Hepatocyte (in vitro differentiated cells): Measurements from ENCODE around the gene CCDC74B. TPM values are rescaled to one million over a fixed set of nuclear protein-coding genes. Genes with fewer than 3 reads are reported as not detected.
"Not testable (repeated sequence)": the region's sequence is repeated elsewhere in the genome, so short reads cannot be mapped to it uniquely, and the experiment has no call there.

Experiments used
- DNase-seq: peaks from one replicate; pipeline ENCODE4 v3.0.0-alpha.2; 2016; ENCODE audit warnings: low spot score
- H2AFZ ChIP-seq: fragments of 200-600 bp; sonication (generic); 2 replicates; pipeline ENCODE4 v1.6.0; 2016; ENCODE audit warnings: antibody characterized with exemption, mild to moderate bottlenecking
- H3K27ac ChIP-seq: fragments of 200-600 bp; sonication (generic); 2 replicates; pipeline ENCODE4 v1.5.1; 2016; ENCODE audit warnings: mild to moderate bottlenecking
- H3K27me3 ChIP-seq: fragments of 200-600 bp; sonication (generic); 2 replicates; pipeline ENCODE4 v1.6.1; 2016
- H3K36me3 ChIP-seq: fragments of 200-600 bp; sonication (generic); replicated peaks from 2 replicates; pipeline ENCODE4 v1.5.1; 2016; ENCODE audit warnings: low read depth; ENCODE audit not compliant: insufficient read depth
- H3K4me1 ChIP-seq: fragments of 200-600 bp; sonication (generic); 2 replicates; pipeline ENCODE4 v1.5.1; 2016; ENCODE audit warnings: mild to moderate bottlenecking, moderate library complexity; ENCODE audit not compliant: insufficient read depth
- H3K4me2 ChIP-seq: fragments of 200-600 bp; sonication (generic); 2 replicates; pipeline ENCODE4 v1.6.0; 2016
- H3K4me3 ChIP-seq: fragments of 200-600 bp; sonication (generic); 2 replicates; pipeline ENCODE4 v1.5.1; 2016; ENCODE audit warnings: mild to moderate bottlenecking
- H3K79me2 ChIP-seq: fragments of 200-600 bp; sonication (generic); 2 replicates; pipeline ENCODE4 v1.6.0; 2017; ENCODE audit warnings: mild to moderate bottlenecking
- H3K9me2 ChIP-seq: fragments of 200-600 bp; sonication (generic); replicated peaks from 2 replicates; pipeline ENCODE4 v1.6.0; 2017; ENCODE audit warnings: mild to moderate bottlenecking; ENCODE audit not compliant: insufficient read depth
- H3K9me3 ChIP-seq: fragments of 200-600 bp; sonication (generic); 2 replicates; pipeline ENCODE4 v1.5.1; 2016; ENCODE audit warnings: low read depth, mild to moderate bottlenecking
- H4K20me1 ChIP-seq: fragments of 200-600 bp; sonication (generic); 2 replicates; pipeline ENCODE4 v1.6.0; 2016; ENCODE audit warnings: mild to moderate bottlenecking; ENCODE audit not compliant: insufficient read depth, poor library complexity, severe bottlenecking
- EZH2 ChIP-seq: fragments of 200-600 bp; sonication (generic); IDR thresholded peaks from 2 replicates; pipeline ENCODE4 v1.6.1; 2016; ENCODE audit warnings: antibody characterized with exemption, mild to moderate bottlenecking, borderline replicate concordance
- EZH2phosphoT487 ChIP-seq: fragments of 200-600 bp; sonication (generic); IDR thresholded peaks from one replicate; pipeline ENCODE4 v1.6.1; 2018; ENCODE audit warnings: antibody characterized with exemption, mild to moderate bottlenecking, low read depth, moderate library complexity; ENCODE audit not compliant: unreplicated experiment, severe bottlenecking
- WGBS: methylation state at CpG from one replicate; pipeline ENCODE4 v1.1.6; 2016; ENCODE audit warnings: low lambda C conversion rate; ENCODE audit errors: missing lambda C conversion rate; 5-methylcytosine and 5-hydroxymethylcytosine counted together
- polyA plus RNA-seq: library from polyadenylated mRNA; unstranded; fragments of >200 nt; fragmentation: Nextera tagmentation; extraction: Ambion mirVana; gene quantifications from 2 replicates; pipeline ENCODE4 v1.2.1, GENCODE V29; 2016
- total RNA-seq: library from RNA; depleted of rRNA; stranded (reverse); fragments of >200 nt; gene quantifications from 2 replicates; pipeline ENCODE4 v1.2.3, GENCODE V29; 2014
- TF ChIP-seq, protein P1 (sequence below): fragments of 200-600 bp; sonication (generic); IDR thresholded peaks from 2 replicates; pipeline ENCODE4 v1.5.1; 2016; ENCODE audit warnings: antibody characterized with exemption, mild to moderate bottlenecking; ENCODE audit not compliant: poor library complexity

The CCDC74B gene
- total and polyA plus RNA-seq, 2 experiments from 2014 or later: 3.8 to 5.3 TPM

DNA sequence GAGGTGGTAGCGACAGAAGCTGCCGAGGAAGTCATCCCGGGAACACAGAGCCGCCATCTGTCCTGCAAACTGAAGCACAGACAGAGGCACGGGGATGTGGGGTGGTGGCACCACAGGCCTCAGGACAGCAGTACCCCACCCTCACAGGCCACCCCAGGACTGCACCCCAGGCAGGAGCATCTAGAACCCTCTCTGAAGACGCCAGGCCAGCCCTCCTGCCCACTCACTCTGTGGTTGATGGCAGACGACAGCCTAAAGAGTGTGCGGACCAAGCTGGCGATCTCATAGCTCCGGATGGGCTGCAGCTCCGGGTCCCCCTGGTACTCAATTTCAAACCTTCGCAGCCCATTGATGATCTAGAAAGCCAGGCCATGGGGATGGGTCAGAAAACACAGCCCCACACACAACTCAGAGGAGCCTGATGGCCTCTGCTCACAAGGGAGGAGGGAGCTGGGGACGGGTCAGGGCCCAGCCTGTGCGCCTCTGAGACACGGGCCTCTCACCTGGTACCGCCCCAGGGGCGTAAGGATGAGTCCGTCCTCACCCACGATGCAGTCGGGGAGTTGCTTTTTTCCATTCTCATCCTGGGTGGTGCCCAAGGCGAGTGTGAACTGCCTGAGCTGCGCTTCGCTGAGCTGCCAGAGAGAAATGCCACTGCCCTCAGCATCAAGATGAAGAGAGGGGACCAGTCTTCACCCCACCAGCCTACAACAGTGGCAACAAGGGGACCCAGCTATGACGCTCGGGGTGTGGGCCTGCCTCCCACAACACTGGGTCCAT is 8.1 kb upstream of the CCDC74B start:
- H3K36me3 ChIP-seq: no peaks in the 10 kb centered on the region
- no peaks in the 10 kb centered on the region for H3K4me1 ChIP-seq
- no peak overlapping the region for H3K4me3 ChIP-seq
- H3K27ac ChIP-seq: no peak overlapping the region
- H2AFZ ChIP-seq: no peak overlapping the region
- H3K27me3 ChIP-seq: no peaks in the 10 kb centered on the region
- H3K9me2 ChIP-seq: no peaks in the 10 kb centered on the region
- no peaks in the 10 kb centered on the region for H3K79me2 ChIP-seq
- no peak for DNase-seq
- H3K4me2 ChIP-seq: no peak overlapping the region
- no peaks in the 10 kb centered on the region for H3K9me3 ChIP-seq
- H4K20me1 ChIP-seq: no peaks in the 10 kb centered on the region
- TF ChIP-seq, protein P1, sequence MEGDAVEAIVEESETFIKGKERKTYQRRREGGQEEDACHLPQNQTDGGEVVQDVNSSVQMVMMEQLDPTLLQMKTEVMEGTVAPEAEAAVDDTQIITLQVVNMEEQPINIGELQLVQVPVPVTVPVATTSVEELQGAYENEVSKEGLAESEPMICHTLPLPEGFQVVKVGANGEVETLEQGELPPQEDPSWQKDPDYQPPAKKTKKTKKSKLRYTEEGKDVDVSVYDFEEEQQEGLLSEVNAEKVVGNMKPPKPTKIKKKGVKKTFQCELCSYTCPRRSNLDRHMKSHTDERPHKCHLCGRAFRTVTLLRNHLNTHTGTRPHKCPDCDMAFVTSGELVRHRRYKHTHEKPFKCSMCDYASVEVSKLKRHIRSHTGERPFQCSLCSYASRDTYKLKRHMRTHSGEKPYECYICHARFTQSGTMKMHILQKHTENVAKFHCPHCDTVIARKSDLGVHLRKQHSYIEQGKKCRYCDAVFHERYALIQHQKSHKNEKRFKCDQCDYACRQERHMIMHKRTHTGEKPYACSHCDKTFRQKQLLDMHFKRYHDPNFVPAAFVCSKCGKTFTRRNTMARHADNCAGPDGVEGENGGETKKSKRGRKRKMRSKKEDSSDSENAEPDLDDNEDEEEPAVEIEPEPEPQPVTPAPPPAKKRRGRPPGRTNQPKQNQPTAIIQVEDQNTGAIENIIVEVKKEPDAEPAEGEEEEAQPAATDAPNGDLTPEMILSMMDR: no peak
- TF ChIP-seq EZH2phosphoT487 (no peak), EZH2 (no peak)
- 97% methylated on average over 24 of the region's 25 CpGs for WGBS

DNA sequence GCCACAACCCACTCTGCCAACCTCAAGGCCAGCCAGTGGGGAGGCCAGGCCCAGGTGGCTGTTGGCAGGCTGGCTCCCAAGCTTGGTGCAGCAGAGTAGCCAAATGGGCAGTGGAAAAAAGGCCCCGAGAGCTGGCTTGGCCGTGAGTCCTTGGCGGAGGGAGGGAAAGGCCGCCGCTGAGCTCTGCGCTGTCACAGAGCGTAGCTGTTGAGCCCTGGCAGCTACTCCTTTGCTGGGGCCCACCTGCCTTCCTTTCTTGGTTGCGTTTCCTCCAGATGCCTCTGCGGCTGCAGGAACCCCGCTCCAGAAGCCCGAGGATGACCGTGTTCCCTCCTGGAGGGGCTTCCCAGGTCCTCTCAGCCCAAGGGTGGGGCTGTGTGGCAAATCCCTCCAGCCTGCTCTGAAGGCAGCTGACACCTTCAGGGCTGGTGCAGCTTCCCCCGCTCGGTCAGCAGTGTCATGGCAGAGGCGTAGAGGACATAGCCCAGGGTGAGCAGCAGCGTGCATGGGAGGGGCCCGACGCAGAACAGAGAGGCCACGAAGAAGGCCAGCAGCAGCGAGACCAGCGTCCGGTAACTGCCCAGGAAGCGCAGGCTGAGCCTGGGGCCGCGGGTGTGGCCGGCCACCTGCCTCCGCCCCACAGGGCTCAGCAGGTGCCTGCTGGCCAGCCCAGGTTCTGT is 7.4 kb upstream of the CCDC74B start:
- H3K27me3 ChIP-seq, H3K4me3 ChIP-seq, H4K20me1 ChIP-seq, H3K79me2 ChIP-seq, H3K4me1 ChIP-seq, H3K9me2 ChIP-seq, H3K9me3 ChIP-seq, H3K27ac ChIP-seq, H3K4me2 ChIP-seq, H3K36me3 ChIP-seq, DNase-seq, H2AFZ ChIP-seq: not testable (repeated sequence)
- WGBS: 96% methylated on average over 26 of the region's 27 CpGs

DNA sequence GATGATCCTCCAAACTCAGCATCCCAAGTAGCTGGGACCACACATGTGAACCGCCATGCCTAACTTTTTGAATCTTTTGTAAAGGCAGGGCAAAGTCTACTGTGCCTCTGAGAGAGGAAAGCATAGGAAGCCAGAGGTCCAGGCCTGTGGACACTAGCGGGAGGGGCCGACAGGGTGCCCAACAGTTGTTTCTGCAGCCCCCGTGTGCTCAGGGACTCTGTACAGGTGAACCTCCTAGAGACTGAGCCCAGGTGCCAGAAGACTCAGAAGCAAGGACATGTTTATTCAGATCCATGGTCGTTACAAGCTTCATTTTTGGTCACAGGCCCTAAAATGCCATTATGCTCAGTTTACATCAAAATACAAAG is 6.2 kb upstream of the CCDC74B start:
- H3K27ac ChIP-seq, H3K4me1 ChIP-seq, H3K36me3 ChIP-seq, H3K9me2 ChIP-seq, H3K4me2 ChIP-seq, H3K9me3 ChIP-seq, H2AFZ ChIP-seq, H3K4me3 ChIP-seq, H3K27me3 ChIP-seq, DNase-seq, H3K79me2 ChIP-seq, H4K20me1 ChIP-seq: not testable (repeated sequence)
- WGBS: 75% methylated on average over 5 of the region's 5 CpGs

DNA sequence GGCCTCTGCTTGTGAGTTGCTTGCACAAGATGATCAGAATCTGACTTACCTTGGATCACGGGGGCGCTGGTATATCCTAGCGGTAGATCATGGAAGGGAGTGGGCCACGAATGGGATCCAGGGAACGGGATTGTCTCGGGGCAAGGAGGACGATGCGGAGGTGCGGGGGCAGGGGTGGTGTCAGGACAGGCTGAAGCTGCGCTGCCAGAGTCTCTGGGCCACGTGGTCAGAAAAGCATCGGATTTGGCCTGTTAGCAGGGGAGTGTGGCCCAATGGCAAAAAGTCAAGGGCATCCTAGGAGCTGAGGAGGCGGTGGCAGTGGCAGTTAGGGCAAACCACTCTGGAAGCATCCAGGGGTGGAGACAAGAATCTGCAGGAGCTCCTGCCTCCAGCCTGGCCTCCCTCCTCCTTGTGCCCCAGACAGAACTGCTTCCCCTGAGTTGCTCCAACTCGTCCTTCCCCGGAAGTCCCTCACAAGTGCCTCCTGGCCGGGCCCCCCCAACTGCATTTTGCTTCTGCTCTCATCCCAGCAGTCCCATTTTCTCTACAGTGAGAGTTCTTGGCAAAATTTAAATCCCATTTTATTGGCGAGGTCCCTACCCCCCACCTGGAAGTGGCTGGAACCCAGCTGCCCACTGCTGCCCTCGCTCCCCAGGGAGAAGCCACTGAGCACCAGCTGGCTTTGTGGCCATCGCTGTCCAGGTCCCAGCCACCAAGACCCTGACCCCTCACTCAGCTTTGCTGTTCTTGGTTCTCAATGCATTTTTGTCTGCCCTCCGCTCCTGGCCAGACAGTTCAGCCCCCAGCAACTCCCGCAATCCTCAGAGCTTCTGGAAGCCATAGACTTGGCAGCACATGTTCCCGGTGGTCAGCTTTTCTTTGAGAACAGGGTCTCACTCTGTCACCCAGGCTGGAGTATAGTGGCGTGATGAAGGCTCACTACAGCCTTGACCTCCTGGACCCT is 5.6 kb upstream of the CCDC74B start:
- DNase-seq: no peak
- Histone ChIP-seq H3K4me2 (no peak overlapping the region), H3K27ac (no peak overlapping the region), H3K9me3 (no peaks in the 10 kb centered on the region), H3K9me2 (no peaks in the 10 kb centered on the region), H3K4me1 (no peaks in the 10 kb centered on the region), H4K20me1 (no peaks in the 10 kb centered on the region), H3K36me3 (no peaks in the 10 kb centered on the region), H3K79me2 (no peaks in the 10 kb centered on the region), H2AFZ (no peak overlapping the region), H3K27me3 (no peaks in the 10 kb centered on the region), H3K4me3 (no peak overlapping the region)
- TF ChIP-seq EZH2 (no peak), EZH2phosphoT487 (no peak)
- TF ChIP-seq, protein P1: no peak
- WGBS: 96% methylated on average over 23 of the region's 23 CpGs

DNA sequence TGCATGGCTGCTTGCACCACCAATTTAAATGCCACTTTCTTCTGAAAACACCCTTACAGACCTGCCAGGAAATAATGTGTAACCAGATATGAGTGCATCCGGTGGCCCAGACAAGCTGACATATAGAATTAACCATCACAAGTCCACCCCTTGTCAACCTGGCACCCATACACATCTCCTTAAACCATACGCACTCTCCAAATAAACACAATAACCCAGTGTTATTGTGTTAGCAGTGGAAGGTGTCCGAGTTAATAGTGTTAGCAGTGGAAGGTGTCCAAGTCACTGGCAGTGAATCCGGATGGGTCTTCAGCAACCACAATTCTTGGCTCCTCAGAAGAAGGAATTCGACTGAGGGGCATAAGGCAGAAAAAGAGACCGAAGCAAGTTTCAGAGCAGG is 3.6 kb upstream of the CCDC74B start:
- WGBS: 75% methylated on average over 6 of the region's 6 CpGs
- H3K27me3 ChIP-seq, H4K20me1 ChIP-seq, H3K9me3 ChIP-seq, H3K9me2 ChIP-seq, H3K4me2 ChIP-seq, H3K4me3 ChIP-seq, H3K4me1 ChIP-seq, H3K36me3 ChIP-seq, DNase-seq, H3K27ac ChIP-seq, H2AFZ ChIP-seq, H3K79me2 ChIP-seq: not testable (repeated sequence)

DNA sequence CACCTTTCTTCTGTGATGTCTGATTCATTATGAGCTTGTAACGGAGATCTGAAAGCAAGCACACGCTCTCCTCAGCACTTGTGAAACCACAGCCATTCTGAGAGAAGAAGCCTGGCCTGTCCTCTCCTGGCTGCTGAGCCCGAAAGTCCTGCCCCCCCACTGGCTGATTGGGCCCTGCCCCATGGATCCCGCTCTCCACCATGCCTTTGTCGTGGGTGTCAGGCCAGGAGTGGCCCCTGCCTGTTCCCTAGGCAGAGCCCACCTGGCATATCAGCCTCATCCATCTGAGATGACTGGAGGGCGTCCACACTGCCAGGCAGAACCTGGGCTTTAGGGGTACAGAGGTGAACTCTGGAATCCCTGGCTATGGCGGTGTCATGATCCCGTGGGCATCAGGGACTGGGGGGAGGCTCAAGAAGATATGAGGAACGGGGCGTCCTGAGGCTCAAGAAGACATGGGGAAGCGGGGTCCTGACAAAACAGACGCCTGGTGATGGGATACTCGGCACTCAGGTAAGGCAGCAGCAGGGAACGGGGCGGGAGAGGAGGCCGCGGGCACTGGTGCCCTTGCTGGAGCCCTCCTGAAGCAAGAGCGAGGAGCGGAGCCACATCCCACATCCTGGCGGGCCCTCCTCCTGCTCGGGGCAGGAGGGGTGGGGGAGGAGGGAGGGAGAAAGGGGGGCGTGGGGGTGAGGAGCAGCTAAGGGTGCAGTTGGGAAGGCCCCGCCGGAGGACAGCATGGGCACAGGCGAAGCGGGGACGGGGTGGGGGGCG is 1.5 kb downstream of the CCDC74B start:
- DNase-seq, H3K36me3 ChIP-seq: not testable (repeated sequence)

More for the DNA sequence above, 1.5 kb downstream of the CCDC74B start:
- H3K27me3 ChIP-seq, H2AFZ ChIP-seq, H3K4me1 ChIP-seq, H3K27ac ChIP-seq, H3K9me2 ChIP-seq, H4K20me1 ChIP-seq, H3K9me3 ChIP-seq, H3K79me2 ChIP-seq, H3K4me3 ChIP-seq: not testable (repeated sequence)
- WGBS: 38% methylated on average over 19 of the region's 28 CpGs
- peak overlapping the region; percentile 93 for H3K4me2 ChIP-seq
